Calu3 (cell line): ENCODE results near the gene VWDE. TPM values are rescaled to one million over a fixed set of nuclear protein-coding genes. Genes with fewer than 3 reads are reported as not detected.

ENCODE experiments used
- total RNA-seq: library from RNA; stranded (reverse); gene quantifications from 2 replicates; pipeline ENCODE4 v1.2.3, GENCODE V29; 2022

The VWDE gene
- total RNA-seq, 1 experiment from 2014 or later: 21.3 TPM

Other genes with a start within 250 kb of the VWDE start
- gene TMEM106B, start 192.6 kb downstream of the VWDE start, total RNA-seq: 76.7 and 81.5 TPM in 2 replicates
- gene SCIN, start 166.9 kb upstream of the VWDE start, total RNA-seq: 22.6 and 28.3 TPM in 2 replicates